HG02610 (cell line): ENCODE data around the gene JOSD2.
"Not testable (repeated sequence)": the region's sequence is repeated elsewhere in the genome, so short reads cannot be mapped to it uniquely, and the experiment has no call there.

ENCODE experiments used
- ATAC-seq: cut with Tn5 transposase; IDR thresholded peaks from one replicate; pipeline ENCODE4 v1.9.1; 2021; ENCODE audit warnings: mild to moderate bottlenecking, moderate library complexity; ENCODE audit not compliant: unreplicated experiment

JOSD2 gene

GRCh38 chr19:50547385-50548190 lies 36.6 kb upstream of the JOSD2 start:
- ATAC-seq: no peak

GRCh38 chr19:50546527-50547221 lies 35.7 kb upstream of the JOSD2 start:
- ATAC-seq: no peak

- no peak for ATAC-seq
Measured at GRCh38 chr19:50542943-50543342, 32.0 kb upstream of the JOSD2 start.

- ATAC-seq: no peak
Measured at GRCh38 chr19:50537769-50538230, 26.8 kb upstream of the JOSD2 start.

- ATAC-seq: no peak
Measured at GRCh38 chr19:50537306-50537685, 26.3 kb upstream of the JOSD2 start.

- ATAC-seq: no peak
Measured at GRCh38 chr19:50536662-50537305, 25.8 kb upstream of the JOSD2 start.

GRCh38 chr19:50535672-50536187 lies 24.7 kb upstream of the JOSD2 start:
- no peak for ATAC-seq

GRCh38 chr19:50534478-50534877 lies 23.5 kb upstream of the JOSD2 start:
- ATAC-seq: no peak

GRCh38 chr19:50532952-50533351 lies 22.0 kb upstream of the JOSD2 start:
- ATAC-seq: no peak

- no peak for ATAC-seq
Measured at GRCh38 chr19:50531171-50531612, 20.2 kb upstream of the JOSD2 start.

- not testable (repeated sequence) for ATAC-seq
Measured at GRCh38 chr19:50528052-50528451, 17.1 kb upstream of the JOSD2 start.

- no peak for ATAC-seq
Measured at GRCh38 chr19:50522881-50523280, 11.9 kb upstream of the JOSD2 start.

- ATAC-seq: no peak
Measured at GRCh38 chr19:50520822-50521465, 10.0 kb upstream of the JOSD2 start.

GRCh38 chr19:50519006-50519575 lies 8.1 kb upstream of the JOSD2 start:
- no peak for ATAC-seq

- ATAC-seq: no peak
Measured at GRCh38 chr19:50518091-50519005, 7.4 kb upstream of the JOSD2 start.

- ATAC-seq: no peak
Measured at GRCh38 chr19:50517704-50518075, 6.7 kb upstream of the JOSD2 start.

- ATAC-seq: no peak
Measured at GRCh38 chr19:50516964-50517703, 6.1 kb upstream of the JOSD2 start.

- ATAC-seq: no peak
Measured at GRCh38 chr19:50516456-50516855, 5.5 kb upstream of the JOSD2 start.

GRCh38 chr19:50515168-50515561 lies 4.2 kb upstream of the JOSD2 start:
- ATAC-seq: no peak
